HG02642 (cell line): ENCODE measurements around the gene FUCA1.
A peak's percentile ranks its signal among the peaks of the same experiment; 100 is the strongest.
"Not testable (repeated sequence)": the region's sequence is repeated elsewhere in the genome, so short reads cannot be mapped to it uniquely, and the experiment has no call there.

Experiments
- ATAC-seq: cut with Tn5 transposase; IDR thresholded peaks from one replicate; pipeline ENCODE4 v1.9.1; 2021; ENCODE audit warnings: mild to moderate bottlenecking; ENCODE audit not compliant: unreplicated experiment, poor library complexity

FUCA1 gene

GRCh38 chr1:23845163-23845562 lies 22.9 kb downstream of the FUCA1 start:
- ATAC-seq: no peak

- no peak for ATAC-seq
Observed at GRCh38 chr1:23843644-23844043, 24.4 kb downstream of the FUCA1 start.

GRCh38 chr1:23838401-23838866 lies 29.7 kb downstream of the FUCA1 start:
- no peak for ATAC-seq

- ATAC-seq: no peak
Observed at GRCh38 chr1:23837908-23838307, 30.2 kb downstream of the FUCA1 start.

GRCh38 chr1:23836037-23836436 lies 32.1 kb downstream of the FUCA1 start:
- ATAC-seq: no peak

- not testable (repeated sequence) for ATAC-seq
Observed at GRCh38 chr1:23834156-23834555, 33.9 kb downstream of the FUCA1 start.

- no peak for ATAC-seq
Observed at GRCh38 chr1:23827717-23828116, 40.4 kb downstream of the FUCA1 start.

- ATAC-seq: not testable (repeated sequence)
Observed at GRCh38 chr1:23826590-23826989, 41.5 kb downstream of the FUCA1 start.

GRCh38 chr1:23825762-23826522 lies 42.1 kb downstream of the FUCA1 start:
- peak; percentile 53 for ATAC-seq

- ATAC-seq: peak; percentile 82
Observed at GRCh38 chr1:23825076-23825761, 42.9 kb downstream of the FUCA1 start, which contains the start of gene HMGCL. Gene HMGCL (minus strand): TSS chr1:23825429. CDS start chr1:23825415, 14 bp downstream.

GRCh38 chr1:23824711-23825075 lies 43.4 kb downstream of the FUCA1 start:
- ATAC-seq: no peak

GRCh38 chr1:23823767-23824166 lies 44.3 kb downstream of the FUCA1 start:
- ATAC-seq: no peak

GRCh38 chr1:23817633-23818032 lies 50.5 kb downstream of the FUCA1 start:
- no peak for ATAC-seq

- ATAC-seq: no peak
Observed at GRCh38 chr1:23816906-23817305, 51.2 kb downstream of the FUCA1 start.

- ATAC-seq: no peak
Observed at GRCh38 chr1:23816361-23816760, 51.7 kb downstream of the FUCA1 start.

- ATAC-seq: no peak
Observed at GRCh38 chr1:23814016-23814415, 54.1 kb downstream of the FUCA1 start.

GRCh38 chr1:23810818-23811540 lies 57.1 kb downstream of the FUCA1 start:
- peak; percentile 61 for ATAC-seq

GRCh38 chr1:23809751-23810171 lies 58.3 kb downstream of the FUCA1 start:
- ATAC-seq: peak; percentile 57

- ATAC-seq: no peak
Observed at GRCh38 chr1:23807453-23807852, 60.6 kb downstream of the FUCA1 start.

GRCh38 chr1:23806280-23806679 lies 61.8 kb downstream of the FUCA1 start:
- ATAC-seq: no peak

- no peak for ATAC-seq
Observed at GRCh38 chr1:23805025-23805424, 63.1 kb downstream of the FUCA1 start.
